HepG2 (cell line): ENCODE measurements around the gene GSK3B. TPM values are rescaled to one million over a fixed set of nuclear protein-coding genes. Genes with fewer than 3 reads are reported as not detected.
A peak's percentile ranks its signal among the peaks of the same experiment; 100 is the strongest.

ENCODE experiments used
- ARHGAP35 ChIP-seq: sonication (generic); formaldehyde crosslinking; IDR thresholded peaks from 2 replicates; pipeline ENCODE4 v1.9.0; 2022; ENCODE audit warnings: mild to moderate bottlenecking, inconsistent platforms, moderate library complexity, missing genetic modification reagents, borderline replicate concordance
- ATF7 ChIP-seq, 2 experiments: fragments of 450-650 bp in 1 of 2; sonication (generic) in 1 of 2; formaldehyde crosslinking in 1 of 2; IDR thresholded peaks; 2 replicates each; pipeline versions ENCODE4 v1.4.0 to v1.6.1; 2016 to 2020; ENCODE audit warnings: antibody characterized with exemption in 1 of 2, mild to moderate bottlenecking in 1 of 2, missing genetic modification reagents in 1 of 2
- ATRX ChIP-seq: sonication (generic); formaldehyde crosslinking; IDR thresholded peaks from 2 replicates; pipeline ENCODE4 v1.4.0; 2020; ENCODE audit warnings: missing genetic modification reagents, borderline replicate concordance
- GFI1 ChIP-seq: sonication (generic); formaldehyde crosslinking; IDR thresholded peaks from 2 replicates; pipeline ENCODE4 v1.5.0; 2020; ENCODE audit warnings: missing genetic modification reagents, mild to moderate bottlenecking, borderline replicate concordance
- GLI4 ChIP-seq: sonication (generic); formaldehyde crosslinking; IDR thresholded peaks from 2 replicates; pipeline ENCODE4 v1.5.1; 2020; ENCODE audit warnings: missing genetic modification reagents, mild to moderate bottlenecking, moderate library complexity, borderline replicate concordance
- ISX ChIP-seq: sonication (generic); formaldehyde crosslinking; conservative IDR thresholded peaks from 2 replicates; pipeline ENCODE4 v1.5.0; 2020; ENCODE audit warnings: missing genetic modification reagents
- MATR3 ChIP-seq: sonication (generic); formaldehyde crosslinking; IDR thresholded peaks from 2 replicates; pipeline ENCODE4 v1.4.0; 2020; ENCODE audit warnings: missing genetic modification reagents
- NR2F2 ChIP-seq: IDR thresholded peaks from 2 replicates; pipeline ENCODE4 v1.6.1; 2012; ENCODE audit warnings: low read depth, inconsistent platforms, borderline replicate concordance
- NRL ChIP-seq: sonication (generic); formaldehyde crosslinking; IDR thresholded peaks from 2 replicates; pipeline ENCODE4 v1.5.0; 2020; ENCODE audit warnings: missing genetic modification reagents, mild to moderate bottlenecking, moderate library complexity, borderline replicate concordance
- PITX1 ChIP-seq: sonication (generic); formaldehyde crosslinking; IDR thresholded peaks from 2 replicates; pipeline ENCODE4 v1.5.1; 2020; ENCODE audit warnings: mild to moderate bottlenecking, missing genetic modification reagents
- POLR2AphosphoS5 ChIP-seq: IDR thresholded peaks from 2 replicates; pipeline ENCODE4 v1.6.1; 2012; ENCODE audit warnings: low read depth, low read length
- SMAD9 ChIP-seq: sonication (generic); formaldehyde crosslinking; IDR thresholded peaks from 2 replicates; pipeline ENCODE4 v1.5.1; 2020; ENCODE audit warnings: mild to moderate bottlenecking, missing genetic modification reagents
- U2AF1 ChIP-seq: fragments of 200-400 bp; formaldehyde crosslinking; optimal IDR thresholded peaks from 2 replicates; pipeline ENCODE3; 2017; ENCODE audit warnings: mild to moderate bottlenecking, low read depth, low read length
- ZNF224 ChIP-seq: sonication (generic); formaldehyde crosslinking; IDR thresholded peaks from 2 replicates; pipeline ENCODE4 v1.5.0; 2020; ENCODE audit warnings: mild to moderate bottlenecking, missing genetic modification reagents
- ZNF282 ChIP-seq: fragments of 450-650 bp; IDR thresholded peaks from 2 replicates; pipeline ENCODE4 v1.6.1; 2018; ENCODE audit not compliant: partially characterized antibody
- ZNF572 ChIP-seq: sonication (generic); formaldehyde crosslinking; IDR thresholded peaks from 2 replicates; pipeline ENCODE4 v1.5.1; 2020; ENCODE audit warnings: mild to moderate bottlenecking, missing genetic modification reagents
- ZNF703 ChIP-seq: sonication (generic); formaldehyde crosslinking; IDR thresholded peaks from 2 replicates; pipeline ENCODE4 v1.5.1; 2020; ENCODE audit warnings: missing genetic modification reagents, mild to moderate bottlenecking, moderate library complexity, borderline replicate concordance
- polyA plus RNA-seq, 8 experiments: library from polyadenylated mRNA; depleted of rRNA in 3 of 8; stranded (reverse) in 7 of 8; unstranded in 1 of 8; fragments of >200 nt; fragmentation: Illumina TruSeq in 4 of 8; extraction: Trizol in 4 of 8; gene quantifications; 2 replicates each; pipeline versions ENCODE4 v1.2.1 to v1.2.3, GENCODE V29; 2011 to 2016; ENCODE audit warnings: low read depth in 4 of 8, missing spikeins in 1 of 8, mixed read lengths in 1 of 8; ENCODE audit not compliant: insufficient read depth in 1 of 8
- total RNA-seq, 5 experiments: library from RNA; depleted of rRNA; stranded (reverse); fragments of >200 nt; fragmentation: Illumina TruSeq; extraction: Trizol; gene quantifications; 2 replicates each; pipeline ENCODE4 v1.2.3, GENCODE V29; 2016; ENCODE audit warnings: low read depth in 1 of 5
- TF ChIP-seq, protein P1 (sequence below): sonication (generic); formaldehyde crosslinking; IDR thresholded peaks from 2 replicates; pipeline ENCODE4 v1.5.0; 2020; ENCODE audit warnings: mild to moderate bottlenecking, missing genetic modification reagents
- TF ChIP-seq, protein P2 (sequence below): sonication (generic); formaldehyde crosslinking; IDR thresholded peaks from 2 replicates; pipeline ENCODE4 v1.4.0; 2020; ENCODE audit warnings: missing genetic modification reagents
- TF ChIP-seq, protein P3 (sequence below): IDR thresholded peaks from 2 replicates; pipeline ENCODE4 v1.6.1; 2016; ENCODE audit warnings: low read depth, borderline replicate concordance
- TF ChIP-seq, protein P4 (sequence below): sonication (generic); formaldehyde crosslinking; IDR thresholded peaks from 2 replicates; pipeline ENCODE4 v1.4.0; 2020; ENCODE audit warnings: missing genetic modification reagents

Gene GSK3B
- total and polyA plus RNA-seq, 2 of the 13 experiments (the other 11 are each of a cell fraction or from before 2014, with no cell fraction given), result 22.3 to 30.1 TPM

DNA sequence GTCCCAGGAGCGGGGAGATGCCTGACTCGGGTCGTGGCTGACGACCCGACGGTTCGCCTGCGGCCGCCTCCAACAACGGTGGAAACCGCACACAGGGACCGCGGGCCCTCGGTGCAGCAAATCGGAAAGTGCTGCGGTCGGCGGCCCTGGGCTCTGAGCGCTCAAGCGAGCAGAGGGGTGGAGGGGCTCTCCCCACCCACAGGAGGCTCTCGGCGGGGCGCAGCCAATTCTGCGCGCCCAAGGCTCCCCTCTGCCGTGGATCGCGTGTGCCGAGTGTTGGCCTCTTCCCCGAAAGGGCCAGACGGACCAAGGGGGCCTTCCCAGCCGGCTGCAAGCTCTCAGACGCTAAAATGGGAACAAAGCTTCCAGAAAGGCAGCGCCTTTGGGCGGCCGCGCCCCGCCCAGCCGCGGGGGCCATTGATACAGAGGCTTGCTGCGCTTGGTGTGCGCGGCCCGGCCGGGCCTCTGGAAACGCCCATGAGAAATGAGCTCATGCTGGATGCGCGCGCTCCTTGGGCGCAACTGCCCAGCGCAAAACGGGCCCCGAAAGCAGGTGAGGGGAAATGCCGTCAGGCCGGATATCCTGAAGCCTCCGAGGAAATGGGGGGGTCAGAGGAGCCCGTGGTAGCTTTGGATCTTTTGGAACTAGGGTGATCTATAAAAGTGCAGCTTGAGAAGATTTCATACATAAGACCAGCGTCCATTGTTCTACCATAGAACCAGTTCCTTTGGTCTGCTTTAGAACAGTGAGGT lies 1.2 kb upstream of the GSK3B start (continued):
- TF ChIP-seq, protein P1, sequence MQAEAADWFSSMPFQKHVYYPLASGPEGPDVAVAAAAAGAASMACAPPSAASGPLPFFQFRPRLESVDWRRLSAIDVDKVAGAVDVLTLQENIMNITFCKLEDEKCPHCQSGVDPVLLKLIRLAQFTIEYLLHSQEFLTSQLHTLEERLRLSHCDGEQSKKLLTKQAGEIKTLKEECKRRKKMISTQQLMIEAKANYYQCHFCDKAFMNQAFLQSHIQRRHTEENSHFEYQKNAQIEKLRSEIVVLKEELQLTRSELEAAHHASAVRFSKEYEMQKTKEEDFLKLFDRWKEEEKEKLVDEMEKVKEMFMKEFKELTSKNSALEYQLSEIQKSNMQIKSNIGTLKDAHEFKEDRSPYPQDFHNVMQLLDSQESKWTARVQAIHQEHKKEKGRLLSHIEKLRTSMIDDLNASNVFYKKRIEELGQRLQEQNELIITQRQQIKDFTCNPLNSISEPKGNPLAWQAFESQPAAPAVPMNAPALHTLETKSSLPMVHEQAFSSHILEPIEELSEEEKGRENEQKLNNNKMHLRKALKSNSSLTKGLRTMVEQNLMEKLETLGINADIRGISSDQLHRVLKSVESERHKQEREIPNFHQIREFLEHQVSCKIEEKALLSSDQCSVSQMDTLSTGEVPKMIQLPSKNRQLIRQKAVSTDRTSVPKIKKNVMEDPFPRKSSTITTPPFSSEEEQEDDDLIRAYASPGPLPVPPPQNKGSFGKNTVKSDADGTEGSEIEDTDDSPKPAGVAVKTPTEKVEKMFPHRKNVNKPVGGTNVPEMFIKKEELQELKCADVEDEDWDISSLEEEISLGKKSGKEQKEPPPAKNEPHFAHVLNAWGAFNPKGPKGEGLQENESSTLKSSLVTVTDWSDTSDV, result peak; percentile 83
- TF ChIP-seq U2AF1 (peak; percentile 53), MATR3 (no peak), SMAD9 (CRISPR knock-in tag) (no peak), ARHGAP35 (CRISPR knock-in tag) (no peak), ISX (0 out of 2 replicates have a peak, but pooled peaks have one; percentile 42), ZNF572 (CRISPR knock-in tag) (peak; percentile 94; the same call in 1 of the 2 replicates), PITX1 (peak; percentile 33; the same call in 1 of the 2 replicates), GLI4 (CRISPR knock-in tag) (peak; percentile 67; the same call in 1 of the 2 replicates), NRL (CRISPR knock-in tag) (peak; percentile 50; the same call in 1 of the 2 replicates), ATF7 (IDR thresholded peaks at IDR 0.05) (peak; percentile 64), ATF7 (CRISPR knock-in tag; IDR thresholded peaks at IDR 0.05) (peak; percentile 95), ATRX (CRISPR knock-in tag) (no peak), ZNF224 (CRISPR knock-in tag) (no peak), GFI1 (CRISPR knock-in tag) (peak; percentile 72; the same call in 1 of the 2 replicates), ZNF703 (CRISPR knock-in tag) (no peak; the same call in 1 of the 2 replicates), NR2F2 (no peak; the same call in 1 of the 2 replicates), ZNF282 (no peak), POLR2AphosphoS5 (peak; percentile 87)
- TF ChIP-seq, protein P2, sequence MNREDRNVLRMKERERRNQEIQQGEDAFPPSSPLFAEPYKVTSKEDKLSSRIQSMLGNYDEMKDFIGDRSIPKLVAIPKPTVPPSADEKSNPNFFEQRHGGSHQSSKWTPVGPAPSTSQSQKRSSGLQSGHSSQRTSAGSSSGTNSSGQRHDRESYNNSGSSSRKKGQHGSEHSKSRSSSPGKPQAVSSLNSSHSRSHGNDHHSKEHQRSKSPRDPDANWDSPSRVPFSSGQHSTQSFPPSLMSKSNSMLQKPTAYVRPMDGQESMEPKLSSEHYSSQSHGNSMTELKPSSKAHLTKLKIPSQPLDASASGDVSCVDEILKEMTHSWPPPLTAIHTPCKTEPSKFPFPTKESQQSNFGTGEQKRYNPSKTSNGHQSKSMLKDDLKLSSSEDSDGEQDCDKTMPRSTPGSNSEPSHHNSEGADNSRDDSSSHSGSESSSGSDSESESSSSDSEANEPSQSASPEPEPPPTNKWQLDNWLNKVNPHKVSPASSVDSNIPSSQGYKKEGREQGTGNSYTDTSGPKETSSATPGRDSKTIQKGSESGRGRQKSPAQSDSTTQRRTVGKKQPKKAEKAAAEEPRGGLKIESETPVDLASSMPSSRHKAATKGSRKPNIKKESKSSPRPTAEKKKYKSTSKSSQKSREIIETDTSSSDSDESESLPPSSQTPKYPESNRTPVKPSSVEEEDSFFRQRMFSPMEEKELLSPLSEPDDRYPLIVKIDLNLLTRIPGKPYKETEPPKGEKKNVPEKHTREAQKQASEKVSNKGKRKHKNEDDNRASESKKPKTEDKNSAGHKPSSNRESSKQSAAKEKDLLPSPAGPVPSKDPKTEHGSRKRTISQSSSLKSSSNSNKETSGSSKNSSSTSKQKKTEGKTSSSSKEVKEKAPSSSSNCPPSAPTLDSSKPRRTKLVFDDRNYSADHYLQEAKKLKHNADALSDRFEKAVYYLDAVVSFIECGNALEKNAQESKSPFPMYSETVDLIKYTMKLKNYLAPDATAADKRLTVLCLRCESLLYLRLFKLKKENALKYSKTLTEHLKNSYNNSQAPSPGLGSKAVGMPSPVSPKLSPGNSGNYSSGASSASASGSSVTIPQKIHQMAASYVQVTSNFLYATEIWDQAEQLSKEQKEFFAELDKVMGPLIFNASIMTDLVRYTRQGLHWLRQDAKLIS, result peak; percentile 62; the same call in 1 of the 2 replicates
- TF ChIP-seq, protein P3, sequence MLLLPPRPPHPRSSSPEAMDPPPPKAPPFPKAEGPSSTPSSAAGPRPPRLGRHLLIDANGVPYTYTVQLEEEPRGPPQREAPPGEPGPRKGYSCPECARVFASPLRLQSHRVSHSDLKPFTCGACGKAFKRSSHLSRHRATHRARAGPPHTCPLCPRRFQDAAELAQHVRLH, result peak; percentile 19; the same call in 1 of the 2 replicates
- TF ChIP-seq, protein P4, sequence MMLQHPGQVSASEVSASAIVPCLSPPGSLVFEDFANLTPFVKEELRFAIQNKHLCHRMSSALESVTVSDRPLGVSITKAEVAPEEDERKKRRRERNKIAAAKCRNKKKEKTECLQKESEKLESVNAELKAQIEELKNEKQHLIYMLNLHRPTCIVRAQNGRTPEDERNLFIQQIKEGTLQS (CRISPR knock-in tag), result peak; percentile 42; the same call in 1 of the 2 replicates
